GM19239 (cell line): Measurements from ENCODE around the gene SFN.
"Not testable (repeated sequence)": the region's sequence is repeated elsewhere in the genome, so short reads cannot be mapped to it uniquely, and the experiment has no call there.

Source experiments
- DNase-seq: peaks from one replicate; pipeline ENCODE4 v3.0.0; 2011; ENCODE audit warnings: low spot score; ENCODE audit not compliant: insufficient read length
- FAIRE-seq: peaks from 2 replicates; lab custom pipeline; 2011; peaks lifted over from hg19 to GRCh38; lab: Jason Lieb, UNC

SFN gene

GRCh38 chr1:26861286-26861701 is 1.7 kb upstream of the SFN start:
- DNase-seq (no peak), FAIRE-seq (no peak)

GRCh38 chr1:26861889-26862378 is 1.0 kb upstream of the SFN start:
- FAIRE-seq (no peak), DNase-seq (no peak)

GRCh38 chr1:26863685-26864077 is 732 bp downstream of the SFN start:
- FAIRE-seq, result no peak

GRCh38 chr1:26864610-26865480 is 1.9 kb downstream of the SFN start:
- FAIRE-seq (peak; percentile 93), DNase-seq (peak; percentile 77)

More at GRCh38 chr1:26863685-26864077, 732 bp downstream of the SFN start:
- DNase-seq, result no peak

- DNase-seq, FAIRE-seq: not testable (repeated sequence)
Measured at GRCh38 chr1:26873097-26873496, 10.1 kb downstream of the SFN start.

GRCh38 chr1:26874896-26875295 is 11.9 kb downstream of the SFN start:
- no peak for FAIRE-seq

GRCh38 chr1:26877326-26877725 is 14.4 kb downstream of the SFN start:
- no peak for FAIRE-seq
- no peak for DNase-seq

More at GRCh38 chr1:26874896-26875295, 11.9 kb downstream of the SFN start:
- DNase-seq, result no peak

GRCh38 chr1:26879793-26880192 is 16.8 kb downstream of the SFN start:
- DNase-seq (no peak), FAIRE-seq (no peak)

- not testable (repeated sequence) for FAIRE-seq, DNase-seq
Measured at GRCh38 chr1:26881611-26882010, 18.7 kb downstream of the SFN start.

- DNase-seq (no peak), FAIRE-seq (no peak)
Measured at GRCh38 chr1:26882696-26883463, 19.9 kb downstream of the SFN start.

GRCh38 chr1:26887125-26887524 is 24.2 kb downstream of the SFN start:
- no peak for DNase-seq
- no peak for FAIRE-seq

- no peak for DNase-seq
- no peak for FAIRE-seq
Measured at GRCh38 chr1:26888231-26888630, 25.3 kb downstream of the SFN start.

GRCh38 chr1:26889551-26890466 is 26.9 kb downstream of the SFN start, which contains the start of gene GPN2:
Gene GPN2 (minus strand): TSS chr1:26890283. CDS start chr1:26890096, 187 bp downstream.
- DNase-seq (peak; percentile 91), FAIRE-seq (peak; percentile 97)

GRCh38 chr1:26890467-26890796 is 27.5 kb downstream of the SFN start:
- FAIRE-seq (no peak), DNase-seq (no peak)

- DNase-seq (no peak), FAIRE-seq (no peak)
Measured at GRCh38 chr1:26894263-26894662, 31.3 kb downstream of the SFN start.

- FAIRE-seq, result no peak
- no peak for DNase-seq
Measured at GRCh38 chr1:26897351-26897750, 34.4 kb downstream of the SFN start.

GRCh38 chr1:26900001-26900814 is 37.3 kb downstream of the SFN start, which contains the start of gene GPATCH3:
Gene GPATCH3 (minus strand): TSS chr1:26900467. CDS start chr1:26900442, 25 bp downstream.
- FAIRE-seq, result peak; percentile 99
- peak; percentile 75 for DNase-seq

GRCh38 chr1:26900815-26901511 is 38.0 kb downstream of the SFN start:
- DNase-seq (no peak), FAIRE-seq (no peak)
